GM12878 (cell line): ENCODE results near the gene IRX1. TPM values are rescaled to one million over a fixed set of nuclear protein-coding genes. Genes with fewer than 3 reads are reported as not detected.

Source experiments
- ATAC-seq: fragments of 200-7000 bp; cut with Tn5 transposase; 3 replicates; pipeline ENCODE4 v1.9.1; 2020; ENCODE audit warnings: mild to moderate bottlenecking, moderate library complexity
- BruUV-seq: library from RNA; stranded (reverse); fragments of 400-500 nt; replicated peaks from 2 replicates; lab custom pipeline; 2021; lab: Mats Ljungman, UMichigan
- CTCF ChIA-PET: fragments of 300-600 bp; sonication (Branson Sonifier 250); formaldehyde crosslinking; extraction: SDS; loops from one replicate; lab custom pipeline; 2021; ENCODE audit warnings: inconsistent platforms; lab: Yijun Ruan, JAX
- POLR2A ChIA-PET: fragments of 350-600 bp; formaldehyde crosslinking; extraction: SDS; loops from one replicate; lab custom pipeline; 2021; ENCODE audit warnings: inconsistent platforms; lab: Charles Lee
- RAD21 ChIA-PET: fragments of 300-600 bp; sonication (Branson Sonifier 250); formaldehyde crosslinking; loops from one replicate; lab custom pipeline; 2023; ENCODE audit warnings: antibody characterized with exemption; ENCODE audit not compliant: unreplicated experiment; lab: Charles Lee
- SMC1A ChIA-PET: fragments of 300-600 bp; sonication (Branson Sonifier 250); formaldehyde crosslinking; loops from one replicate; lab custom pipeline; 2023; ENCODE audit not compliant: unreplicated experiment, uncharacterized antibody; lab: Charles Lee
- DNase-seq: peaks from one replicate; pipeline ENCODE4 v3.0.0-alpha.2; 2011; ENCODE audit warnings: low read depth, low spot score
- FAIRE-seq: peaks from 3 replicates; lab custom pipeline; 2011; peaks lifted over from hg19 to GRCh38; lab: Jason Lieb, UNC
- H2AFZ ChIP-seq: 2 replicates; pipeline ENCODE4 v1.6.0; 2011; ENCODE audit warnings: low read depth, low read length, control low read depth; ENCODE audit not compliant: control insufficient read depth
- H3K27ac ChIP-seq: 2 replicates; pipeline ENCODE4 v1.5.1; 2011; ENCODE audit warnings: control low read depth; ENCODE audit not compliant: control insufficient read depth, insufficient read depth
- H3K27me3 ChIP-seq, 2 experiments: replicated peaks in 1 of 2; 2 replicates each; pipeline versions ENCODE4 v1.6.0 to v1.6.1; 2011; ENCODE audit warnings: low read length in 1 of 2; ENCODE audit not compliant: control insufficient read depth in 2 of 2, insufficient read depth in 2 of 2
- H3K36me3 ChIP-seq, 2 experiments: 2 replicates each; pipeline ENCODE4 v1.5.1; 2011; ENCODE audit warnings: low read length in 1 of 2; ENCODE audit not compliant: control insufficient read depth in 2 of 2, insufficient read depth in 2 of 2
- H3K4me1 ChIP-seq: 2 replicates; pipeline ENCODE4 v1.6.1; 2011; ENCODE audit warnings: mild to moderate bottlenecking, low read length, moderate library complexity, mixed read lengths; ENCODE audit not compliant: control insufficient read depth, insufficient read depth
- H3K4me2 ChIP-seq: 2 replicates; pipeline ENCODE4 v1.6.0; 2011; ENCODE audit warnings: control low read depth; ENCODE audit not compliant: control insufficient read depth, insufficient read depth
- H3K4me3 ChIP-seq: fragments of 200-600 bp; sonication (generic); 2 replicates; pipeline ENCODE4 v1.5.1; 2016
- H3K79me2 ChIP-seq: 2 replicates; pipeline ENCODE4 v1.6.0; 2011; ENCODE audit warnings: low read length; ENCODE audit not compliant: control insufficient read depth, insufficient read depth
- H3K9ac ChIP-seq: 2 replicates; pipeline ENCODE4 v1.8.0; 2011; ENCODE audit warnings: low read length, control low read depth, mixed read lengths; ENCODE audit not compliant: control insufficient read depth, insufficient read depth
- H3K9me3 ChIP-seq: replicated peaks from 3 replicates; pipeline ENCODE4 v1.5.1; 2011; ENCODE audit warnings: mild to moderate bottlenecking, low read length; ENCODE audit not compliant: control insufficient read depth, insufficient read depth
- H4K20me1 ChIP-seq: 2 replicates; pipeline ENCODE4 v1.6.0; 2011; ENCODE audit not compliant: control insufficient read depth, insufficient read depth
- E2F8 ChIP-seq: fragments of 450-650 bp; IDR thresholded peaks from 2 replicates; pipeline ENCODE4 v1.6.1; 2018; ENCODE audit warnings: mild to moderate bottlenecking, low read depth, moderate library complexity; ENCODE audit not compliant: partially characterized antibody
- EZH2 ChIP-seq: IDR thresholded peaks from 2 replicates; pipeline ENCODE4 v1.6.1; 2012; ENCODE audit warnings: low read depth, mild to moderate bottlenecking, control low read depth, inconsistent platforms, low read length, borderline replicate concordance; ENCODE audit not compliant: control insufficient read depth
- JUNB ChIP-seq: IDR thresholded peaks from 2 replicates; pipeline ENCODE4 v1.6.1; 2016; ENCODE audit warnings: antibody characterized with exemption, mild to moderate bottlenecking
- KAT2A ChIP-seq: conservative IDR thresholded peaks from 2 replicates; pipeline ENCODE4 v1.6.1; 2011; ENCODE audit warnings: low read depth, low read length; ENCODE audit not compliant: control insufficient read depth
- PKNOX1 ChIP-seq: fragments of 450-650 bp; IDR thresholded peaks from 2 replicates; pipeline ENCODE4 v1.6.1; 2016; ENCODE audit warnings: mild to moderate bottlenecking
- PML ChIP-seq: IDR thresholded peaks from 2 replicates; pipeline ENCODE4 v1.6.1; 2012; ENCODE audit warnings: low read length, inconsistent platforms
- RAD51 ChIP-seq: fragments of 450-650 bp; IDR thresholded peaks from 2 replicates; pipeline ENCODE4 v1.6.1; 2016; ENCODE audit warnings: moderate library complexity, mild to moderate bottlenecking, inconsistent platforms
- WGBS: methylation state at CpG from one replicate; pipeline ENCODE4 v1.1.6; 2016; ENCODE audit warnings: low lambda C conversion rate; ENCODE audit not compliant: insufficient replicate concordance, insufficient coverage; ENCODE audit errors: missing lambda C conversion rate; 5-methylcytosine and 5-hydroxymethylcytosine counted together
- in situ Hi-C: fragments of 300-500 bp; cut with MboI; formaldehyde crosslinking; loops from 9 replicates; pipeline ENCODE4 v1.14.3; 2018; ENCODE audit warnings: mixed read lengths
- intact Hi-C: fragments of 100-400 bp; cut with micrococcal nuclease; formaldehyde crosslinking; loops from one replicate; pipeline ENCODE4 v1.14.2; 2022; ENCODE audit not compliant: unreplicated experiment
- polyA plus RNA-seq, 11 experiments: library from polyadenylated mRNA; depleted of rRNA in 4 of 11; unstranded in 6 of 11; stranded (reverse) in 5 of 11; fragments of >200 nt; fragmentation: Nextera tagmentation in 4 of 11; fragmentation: Illumina TruSeq in 1 of 11; extraction: Ambion mirVana in 4 of 11; extraction: Trizol in 1 of 11; gene quantifications; 1 replicate in 1 of 11; 2 replicates in 10 of 11; pipeline versions ENCODE4 v1.2.1 to v1.2.3, GENCODE V29; 2011 to 2016; ENCODE audit warnings: inconsistent platforms in 2 of 11, missing spikeins in 2 of 11, low read depth in 1 of 11
- total RNA-seq, 4 experiments: library from RNA; depleted of rRNA in 3 of 4; stranded (reverse); fragments of >200 nt in 3 of 4; fragmentation: Illumina TruSeq in 1 of 4; extraction: Trizol in 1 of 4; gene quantifications; 2 replicates each; pipeline versions ENCODE4 v1.2.1 to v1.2.3, GENCODE V29; 2013 to 2021

Gene IRX1
- total and polyA plus RNA-seq, 10 of the 15 experiments (the other 5 are each of a cell fraction or from before 2014, with no cell fraction given), result not detected

GRCh38 chr5:3625626-3626025 lies 30.0 kb downstream of the IRX1 start:
- ChIA-PET SMC1A (no interaction called here), POLR2A (no interaction called here), RAD21 (no interaction called here), CTCF (no interaction called here)
- Histone ChIP-seq H3K4me1 (no peaks in the 10 kb centered on the region), H3K27me3 (no peaks in the 10 kb centered on the region), H3K9me3 (no peaks in the 10 kb centered on the region; the same call in 2 of the 3 replicates), H2AFZ (no peak overlapping the region), H3K79me2 (no peaks in the 10 kb centered on the region), H3K4me2 (no peak overlapping the region), H4K20me1 (no peaks in the 10 kb centered on the region), H3K4me3 (no peak overlapping the region), H3K9ac (no peak overlapping the region), H3K27ac (no peak overlapping the region), H3K36me3 (no peaks in the 10 kb centered on the region)
- in situ Hi-C loops (no loop called here), intact Hi-C loops (no loop called here)
- FAIRE-seq (no peak), ATAC-seq (no peak), DNase-seq (no peak)
- no TSS peak for BruUV-seq
- TF ChIP-seq PML (no peak), PKNOX1 (no peak), EZH2 (no peak), E2F8 (no peak), RAD51 (no peak), JUNB (no peak), KAT2A (no peak)
- 27% methylated on average over 4 of the region's 4 CpGs for WGBS
